ENCODE results near the gene CARD14.

The CARD14 gene

GRCh38 chr17:80212962-80213642 is 43.3 kb downstream of the CARD14 start:
- no peak for DNase-seq

- no peak for DNase-seq
Observed at GRCh38 chr17:80213643-80213975, 43.8 kb downstream of the CARD14 start.

GRCh38 chr17:80214012-80214877 is 44.4 kb downstream of the CARD14 start:
- no peak for DNase-seq

GRCh38 chr17:80214878-80215210 is 45.0 kb downstream of the CARD14 start:
- DNase-seq: no peak

DNA sequence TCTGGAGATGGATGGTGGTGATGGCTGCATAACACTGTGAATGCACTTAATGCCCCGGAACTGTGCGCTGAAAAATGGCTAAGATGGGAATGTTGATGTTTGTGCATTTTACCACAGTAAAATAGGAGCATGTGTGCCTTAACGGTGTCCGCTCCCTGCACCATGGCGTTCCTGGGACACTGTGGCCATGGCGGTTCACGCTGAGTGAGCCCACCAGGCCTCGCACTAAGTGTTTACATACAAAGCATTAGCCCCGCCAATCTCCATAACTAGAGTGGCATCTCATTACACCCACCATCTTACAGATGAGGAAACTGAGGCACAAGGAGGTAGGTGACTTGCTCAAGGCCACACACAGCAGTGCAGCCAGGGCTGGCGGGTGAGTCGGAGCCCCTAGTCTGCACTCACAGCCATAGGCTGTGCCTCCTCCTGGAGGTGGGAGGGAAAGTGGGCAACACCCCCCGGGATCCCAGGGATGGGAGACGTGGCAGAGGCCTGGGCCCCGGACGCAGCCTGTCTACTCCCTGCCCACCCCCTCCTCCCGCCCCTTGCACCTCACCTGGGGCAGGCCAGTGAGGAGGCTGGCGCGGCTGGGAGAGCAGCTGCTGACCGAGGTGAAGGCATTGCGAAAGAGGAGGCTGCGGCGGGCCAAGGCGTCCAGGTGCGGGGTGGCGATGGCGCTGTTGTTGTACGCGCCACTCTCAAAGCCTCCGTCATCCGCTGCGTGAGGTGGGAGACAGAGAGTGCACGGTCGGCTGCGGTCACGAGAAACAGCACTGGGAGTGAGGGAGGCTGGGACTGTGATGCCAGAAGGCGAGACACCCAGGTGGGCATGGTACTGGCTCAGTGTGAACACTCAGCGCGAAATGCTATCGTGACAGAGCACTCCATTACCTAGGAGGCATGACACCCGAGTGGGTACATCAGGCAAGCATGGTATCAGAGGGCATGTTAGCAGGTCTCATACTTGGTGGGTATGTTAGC is 46.9 kb downstream of the CARD14 start:
- no peak for DNase-seq

- DNase-seq: no peak
Observed at GRCh38 chr17:80217703-80218362, 48.0 kb downstream of the CARD14 start.

GRCh38 chr17:80218391-80218790 is 48.6 kb downstream of the CARD14 start:
- no peak for DNase-seq

DNA sequence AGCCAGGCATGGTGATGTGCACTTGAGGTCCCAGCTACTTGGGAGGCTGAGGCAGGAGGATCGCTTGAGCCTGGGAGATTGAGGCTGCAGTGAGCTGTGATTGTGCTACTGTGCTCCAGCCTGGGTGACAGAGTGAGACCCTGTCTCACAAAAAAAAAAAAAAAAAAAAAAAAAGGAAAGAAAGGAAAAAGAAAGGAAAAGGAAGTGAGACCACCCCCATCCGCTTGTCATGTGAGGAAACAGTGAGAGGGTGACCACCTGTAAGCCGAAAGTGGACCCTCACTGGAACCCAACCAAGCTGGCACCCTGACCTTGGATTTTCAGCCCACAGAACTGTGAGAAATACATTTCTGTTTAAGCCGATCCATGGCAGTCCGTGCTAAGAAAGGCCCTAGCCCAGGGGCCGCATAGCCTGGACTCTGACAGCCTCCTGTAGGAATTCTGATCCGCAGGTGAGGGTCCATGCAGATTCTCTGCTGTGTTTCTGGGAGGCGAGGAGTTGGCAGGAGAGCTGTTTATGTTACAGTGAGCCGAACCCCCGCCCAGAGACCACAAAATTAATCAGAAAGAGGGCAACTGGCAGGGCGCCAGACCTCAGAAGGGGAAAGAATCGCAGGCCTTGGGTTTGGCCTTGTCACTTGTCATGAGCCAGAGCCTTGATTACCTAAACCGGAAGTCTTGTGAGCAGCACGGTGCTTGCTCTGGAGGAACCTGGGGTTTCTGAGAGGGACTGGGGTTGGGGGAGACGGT is 49.4 kb downstream of the CARD14 start:
- DNase-seq: peak; percentile 72

DNA sequence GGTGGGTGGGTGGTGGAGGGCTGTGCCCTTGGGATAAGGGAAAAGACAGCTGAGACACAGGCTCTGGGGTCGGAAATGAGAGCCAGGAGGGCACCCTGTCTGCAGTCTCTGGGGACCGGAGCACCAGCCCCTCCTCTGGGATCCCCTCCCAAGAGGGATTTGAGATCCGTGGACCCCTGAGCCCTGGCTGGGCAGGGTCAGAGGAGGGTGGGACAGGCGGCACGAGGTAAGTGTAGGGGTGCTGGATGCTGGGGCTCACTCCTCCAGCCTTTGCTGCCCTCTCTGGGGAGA is 49.9 kb downstream of the CARD14 start:
- DNase-seq: no peak

DNA sequence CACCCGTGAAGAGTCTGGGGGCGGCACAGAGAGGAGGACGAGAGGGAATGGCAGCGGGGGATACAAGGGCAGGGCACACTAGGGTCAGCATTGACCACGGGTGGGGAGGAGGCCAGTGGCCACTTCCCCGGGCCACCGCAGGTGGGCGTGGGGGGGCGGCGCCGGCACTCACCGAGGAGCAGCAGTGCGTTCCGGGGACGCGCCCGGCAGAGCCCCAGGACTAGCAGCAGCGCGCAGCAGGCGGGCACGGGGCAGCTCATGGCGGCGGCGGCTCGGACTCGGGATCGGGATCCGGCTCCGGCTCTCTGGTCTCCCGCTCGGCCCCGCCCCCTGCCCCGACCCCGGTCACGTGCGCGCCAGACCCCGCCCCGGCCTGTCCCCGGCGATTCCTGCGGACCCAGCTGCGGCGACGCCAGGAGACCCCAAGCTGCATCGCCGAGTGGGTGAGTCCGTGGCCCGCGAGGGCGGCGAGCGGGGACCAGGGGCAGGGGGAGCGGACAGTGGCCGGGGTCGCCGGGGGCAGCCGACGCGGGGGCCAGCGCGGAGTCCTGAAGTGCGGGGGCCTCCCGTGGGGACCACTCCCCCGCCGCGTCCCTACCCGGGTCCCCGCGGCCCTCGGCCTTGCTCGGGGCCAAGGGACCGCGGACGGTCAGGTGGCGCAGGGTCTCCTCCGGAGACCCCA is 50.4 kb downstream of the CARD14 start, which contains the start of the genes SGSH and SLC26A11:
SGSH (minus strand) TSS at position 280 of the 682 bp plus-strand sequence; CDS start at position 260, 20 bp downstream.
SLC26A11 (plus strand) TSS at position 374 of the 682 bp plus-strand sequence. CDS start 1,134 bp downstream, outside the sequence.
- DNase-seq: peak; percentile 12

DNA sequence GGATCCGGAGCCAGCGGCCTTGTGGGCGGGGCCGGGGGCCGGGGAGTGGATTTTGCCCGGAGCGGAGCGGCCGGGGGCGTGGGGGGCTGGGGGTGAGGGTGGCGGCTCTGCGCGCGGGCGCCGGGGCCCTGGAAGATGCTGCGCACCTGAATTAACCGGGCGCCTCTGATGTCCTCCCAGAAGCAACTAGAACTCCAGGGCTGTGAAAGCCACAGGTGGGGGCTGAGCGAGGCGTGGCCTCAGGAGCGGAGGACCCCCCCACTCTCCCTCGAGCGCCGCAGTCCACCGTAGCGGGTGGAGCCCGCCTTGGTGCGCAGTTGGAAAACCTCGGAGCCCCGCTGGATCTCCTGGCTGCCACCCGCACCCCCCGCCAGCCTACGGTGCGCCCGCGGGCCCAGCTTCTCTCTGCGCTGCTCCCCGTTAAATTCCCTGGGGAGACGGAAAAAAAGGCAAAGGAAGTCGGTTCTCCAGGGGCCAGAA is 50.9 kb downstream of the CARD14 start:
- no peak for DNase-seq

GRCh38 chr17:80221351-80222105 is 51.7 kb downstream of the CARD14 start:
- no peak for DNase-seq

GRCh38 chr17:80222376-80223141 is 52.7 kb downstream of the CARD14 start:
- DNase-seq: no peak

DNA sequence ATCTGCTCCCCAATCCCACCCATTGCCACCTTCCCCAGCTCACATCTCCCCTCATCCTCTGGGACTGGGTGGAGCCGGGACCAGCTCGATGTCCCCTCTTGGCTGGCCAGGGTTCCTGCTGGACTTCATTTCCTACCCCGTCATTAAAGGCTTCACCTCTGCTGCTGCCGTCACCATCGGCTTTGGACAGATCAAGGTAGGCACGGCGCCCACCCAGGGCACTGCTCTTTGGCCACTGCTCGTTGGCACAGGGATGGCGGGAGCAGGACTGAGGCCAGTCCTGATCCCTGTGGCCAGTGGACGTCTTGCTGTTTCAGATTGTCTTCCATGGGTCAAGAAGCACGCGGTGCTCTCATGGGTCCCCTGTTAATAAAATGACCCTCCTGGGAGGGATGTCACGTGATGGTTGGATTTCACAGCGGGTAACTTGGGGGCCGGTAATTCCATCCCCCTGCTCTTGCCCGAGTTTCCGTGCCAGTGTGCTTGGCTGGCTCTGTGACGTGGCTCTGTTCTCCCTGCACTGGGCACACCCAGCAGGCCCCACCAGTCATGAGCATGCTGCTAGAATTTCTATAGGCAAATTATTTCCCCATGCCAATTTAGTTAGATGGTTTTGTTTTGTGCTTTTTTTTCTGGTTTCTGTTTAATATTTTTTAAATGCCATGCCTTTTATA is 53.4 kb downstream of the CARD14 start:
- DNase-seq: no peak

- DNase-seq: no peak
Observed at GRCh38 chr17:80223838-80224497, 54.1 kb downstream of the CARD14 start.

- DNase-seq: no peak
Observed at GRCh38 chr17:80224683-80225082, 54.9 kb downstream of the CARD14 start.

- no peak for DNase-seq
Observed at GRCh38 chr17:80225230-80225629, 55.4 kb downstream of the CARD14 start.

GRCh38 chr17:80227156-80227555 is 57.3 kb downstream of the CARD14 start:
- no peak for DNase-seq

Measured in DMS79 (cell line).